ENCODE measurements around the gene DCBLD2.

Gene DCBLD2

GRCh38 chr3:98796334-98796733, 105.2 kb downstream of the DCBLD2 start:
- no peak overlapping the region for H3K27ac ChIP-seq (ENCODE audit: low read length)
- no CpG with 5 or more reads among the region's 5 CpGs for WGBS (ENCODE audit: insufficient coverage, insufficient read length)
- no peaks in the 10 kb centered on the region for H3K27me3 ChIP-seq (ENCODE audit: control insufficient read depth, insufficient read depth, low read length)
- no peak overlapping the region for H3K4me3 ChIP-seq (ENCODE audit: low read length)
- no peak for DNase-seq (ENCODE audit: low read depth, low spot score)
- H3K9me3 ChIP-seq (ENCODE audit: control insufficient read depth, insufficient read depth, low read length), result no peaks in the 10 kb centered on the region
- H3K4me1 ChIP-seq (ENCODE audit: control insufficient read depth, insufficient read depth, low read length), result no peaks in the 10 kb centered on the region
- H3K36me3 ChIP-seq (ENCODE audit: control insufficient read depth, insufficient read depth, low read length), result no peaks in the 10 kb centered on the region; the same call in 1 of the 2 replicates

DNA sequence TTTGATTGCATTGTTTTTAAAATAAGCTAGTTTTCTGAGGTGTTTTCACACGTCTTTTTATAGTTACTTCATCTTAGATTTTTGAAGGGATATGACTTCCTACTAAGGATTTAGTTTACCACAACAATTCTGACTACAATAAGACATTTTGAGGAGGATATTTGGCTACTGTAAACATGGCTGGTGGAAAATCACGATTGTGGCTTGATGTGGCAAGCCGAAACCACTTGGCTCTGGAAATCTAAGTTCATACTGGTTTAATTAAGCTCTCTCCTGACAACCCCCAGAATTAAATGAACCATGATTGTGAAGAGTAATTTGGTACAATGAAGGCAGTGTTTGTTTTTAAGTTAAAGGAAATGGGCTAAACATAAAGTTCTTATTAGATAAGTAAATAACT, 107.5 kb downstream of the DCBLD2 start:
- no peaks in the 10 kb centered on the region for H3K36me3 ChIP-seq (ENCODE audit: control insufficient read depth, insufficient read depth, low read length)
- H3K4me1 ChIP-seq (ENCODE audit: control insufficient read depth, insufficient read depth, low read length), result no peaks in the 10 kb centered on the region
- no CpG with 5 or more reads among the region's 3 CpGs for WGBS (ENCODE audit: insufficient coverage, insufficient read length)
- H3K27me3 ChIP-seq (ENCODE audit: control insufficient read depth, insufficient read depth, low read length), result no peaks in the 10 kb centered on the region
- no peaks in the 10 kb centered on the region for H3K9me3 ChIP-seq (ENCODE audit: control insufficient read depth, insufficient read depth, low read length)
- H3K27ac ChIP-seq (ENCODE audit: low read length), result no peak overlapping the region
- no peak for DNase-seq (ENCODE audit: low read depth, low spot score)
- no peak overlapping the region for H3K4me3 ChIP-seq (ENCODE audit: low read length)

- H3K9me3 ChIP-seq (ENCODE audit: control insufficient read depth, insufficient read depth, low read length), result no peaks in the 10 kb centered on the region
- no CpG with 5 or more reads among the region's 7 CpGs for WGBS (ENCODE audit: insufficient coverage, insufficient read length)
- DNase-seq (ENCODE audit: low read depth, low spot score), result no peak
- no peak overlapping the region for H3K27ac ChIP-seq (ENCODE audit: low read length)
- H3K4me1 ChIP-seq (ENCODE audit: control insufficient read depth, insufficient read depth, low read length), result no peaks in the 10 kb centered on the region
- H3K27me3 ChIP-seq (ENCODE audit: control insufficient read depth, insufficient read depth, low read length), result no peaks in the 10 kb centered on the region
- no peak overlapping the region for H3K4me3 ChIP-seq (ENCODE audit: low read length)
- no peaks in the 10 kb centered on the region for H3K36me3 ChIP-seq (ENCODE audit: control insufficient read depth, insufficient read depth, low read length)
These were observed 109.9 kb downstream of the DCBLD2 start for GRCh38 chr3:98791341-98792325.

GRCh38 chr3:98788651-98789050, 112.8 kb downstream of the DCBLD2 start:
- no peak overlapping the region for H3K27ac ChIP-seq (ENCODE audit: low read length)
- WGBS (ENCODE audit: insufficient coverage, insufficient read length), result no CpG with 5 or more reads among the region's 2 CpGs
- H3K4me1 ChIP-seq (ENCODE audit: control insufficient read depth, insufficient read depth, low read length), result no peaks in the 10 kb centered on the region
- no peaks in the 10 kb centered on the region for H3K9me3 ChIP-seq (ENCODE audit: control insufficient read depth, insufficient read depth, low read length)
- no peak overlapping the region for H3K4me3 ChIP-seq (ENCODE audit: low read length)
- H3K27me3 ChIP-seq (ENCODE audit: control insufficient read depth, insufficient read depth, low read length), result no peaks in the 10 kb centered on the region
- DNase-seq (ENCODE audit: low read depth, low spot score), result no peak
- H3K36me3 ChIP-seq (ENCODE audit: control insufficient read depth, insufficient read depth, low read length), result no peaks in the 10 kb centered on the region

GRCh38 chr3:98787181-98787580, 114.3 kb downstream of the DCBLD2 start:
- Histone ChIP-seq H3K4me3 (ENCODE audit: low read length) (no peak overlapping the region), H3K9me3 (ENCODE audit: control insufficient read depth, insufficient read depth, low read length) (no peaks in the 10 kb centered on the region), H3K27ac (ENCODE audit: low read length) (no peak overlapping the region), H3K36me3 (ENCODE audit: control insufficient read depth, insufficient read depth, low read length) (no peaks in the 10 kb centered on the region), H3K4me1 (ENCODE audit: control insufficient read depth, insufficient read depth, low read length) (no peaks in the 10 kb centered on the region), H3K27me3 (ENCODE audit: control insufficient read depth, insufficient read depth, low read length) (no peaks in the 10 kb centered on the region)
- WGBS (ENCODE audit: insufficient coverage, insufficient read length), result no CpG with 5 or more reads among the region's 2 CpGs
- DNase-seq (ENCODE audit: low read depth, low spot score), result no peak

- Histone ChIP-seq H3K4me3 (ENCODE audit: low read length) (no peak overlapping the region), H3K9me3 (ENCODE audit: control insufficient read depth, insufficient read depth, low read length) (no peaks in the 10 kb centered on the region), H3K27ac (ENCODE audit: low read length) (no peak overlapping the region), H3K27me3 (ENCODE audit: control insufficient read depth, insufficient read depth, low read length) (no peaks in the 10 kb centered on the region), H3K36me3 (ENCODE audit: control insufficient read depth, insufficient read depth, low read length) (no peaks in the 10 kb centered on the region), H3K4me1 (ENCODE audit: control insufficient read depth, insufficient read depth, low read length) (no peaks in the 10 kb centered on the region)
- no peak for DNase-seq (ENCODE audit: low read depth, low spot score)
- WGBS (ENCODE audit: insufficient coverage, insufficient read length), result no CpG with 5 or more reads among the region's 4 CpGs
These were observed 115.0 kb downstream of the DCBLD2 start for GRCh38 chr3:98786364-98787006.

- H3K4me1 ChIP-seq (ENCODE audit: control insufficient read depth, insufficient read depth, low read length), result no peaks in the 10 kb centered on the region
- no peak overlapping the region for H3K27ac ChIP-seq (ENCODE audit: low read length)
These were observed 116.6 kb downstream of the DCBLD2 start for GRCh38 chr3:98784666-98785600.

GRCh38 chr3:98784042-98784441, 117.5 kb downstream of the DCBLD2 start:
- no CpG with 5 or more reads among the region's 5 CpGs for WGBS (ENCODE audit: insufficient coverage, insufficient read length)
- Histone ChIP-seq H3K27ac (ENCODE audit: low read length) (no peak overlapping the region), H3K4me3 (ENCODE audit: low read length) (no peak overlapping the region), H3K9me3 (ENCODE audit: control insufficient read depth, insufficient read depth, low read length) (no peaks in the 10 kb centered on the region), H3K36me3 (ENCODE audit: control insufficient read depth, insufficient read depth, low read length) (no peaks in the 10 kb centered on the region), H3K4me1 (ENCODE audit: control insufficient read depth, insufficient read depth, low read length) (no peaks in the 10 kb centered on the region), H3K27me3 (ENCODE audit: control insufficient read depth, insufficient read depth, low read length) (no peaks in the 10 kb centered on the region)
- DNase-seq (ENCODE audit: low read depth, low spot score), result no peak

More at GRCh38 chr3:98784666-98785600, 116.6 kb downstream of the DCBLD2 start:
- no peak overlapping the region for H3K4me3 ChIP-seq (ENCODE audit: low read length)
- no CpG with 5 or more reads among the region's 3 CpGs for WGBS (ENCODE audit: insufficient coverage, insufficient read length)
- no peak for DNase-seq (ENCODE audit: low read depth, low spot score)
- no peaks in the 10 kb centered on the region for H3K9me3 ChIP-seq (ENCODE audit: control insufficient read depth, insufficient read depth, low read length)
- H3K36me3 ChIP-seq (ENCODE audit: control insufficient read depth, insufficient read depth, low read length), result no peaks in the 10 kb centered on the region
- no peaks in the 10 kb centered on the region for H3K27me3 ChIP-seq (ENCODE audit: control insufficient read depth, insufficient read depth, low read length)

DNA sequence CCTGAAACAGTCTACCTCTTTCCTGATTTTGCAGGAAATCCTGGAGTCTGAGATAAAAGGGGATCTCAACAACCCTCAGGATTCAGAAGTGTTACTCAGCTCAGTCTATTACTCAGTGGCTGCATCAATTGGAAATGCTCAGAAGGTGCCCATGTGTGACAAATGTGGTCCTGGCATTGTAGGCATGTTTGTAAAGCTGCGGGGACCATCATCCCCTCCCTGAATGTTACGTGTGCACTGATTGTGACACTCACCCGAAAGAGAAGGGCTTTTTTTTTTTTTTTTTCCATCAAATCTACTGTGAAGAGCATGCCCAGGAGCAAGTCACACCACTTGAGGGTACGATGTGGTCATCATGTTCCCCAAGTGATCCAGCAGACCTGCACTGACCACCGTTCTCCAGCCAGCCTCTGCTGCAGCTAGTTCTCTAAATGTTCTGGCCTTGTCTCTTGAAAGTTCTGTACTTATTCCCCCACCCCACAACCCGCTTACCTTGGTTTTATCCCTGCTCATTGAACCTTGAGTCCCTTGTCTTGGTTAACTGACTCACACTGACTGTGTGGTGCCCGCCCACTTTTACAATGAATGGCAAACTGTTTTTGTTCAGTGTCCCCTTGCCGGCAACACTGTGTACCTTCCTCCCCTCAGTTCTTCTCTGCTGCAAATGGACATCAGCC, 118.5 kb downstream of the DCBLD2 start:
- Histone ChIP-seq H3K36me3 (ENCODE audit: control insufficient read depth, insufficient read depth, low read length) (no peaks in the 10 kb centered on the region), H3K4me1 (ENCODE audit: control insufficient read depth, insufficient read depth, low read length) (no peaks in the 10 kb centered on the region), H3K27ac (ENCODE audit: low read length) (no peak overlapping the region), H3K9me3 (ENCODE audit: control insufficient read depth, insufficient read depth, low read length) (no peaks in the 10 kb centered on the region), H3K4me3 (ENCODE audit: low read length) (no peak overlapping the region), H3K27me3 (ENCODE audit: control insufficient read depth, insufficient read depth, low read length) (no peaks in the 10 kb centered on the region)
- WGBS (ENCODE audit: insufficient coverage, insufficient read length), result no CpG with 5 or more reads among the region's 8 CpGs
- DNase-seq (ENCODE audit: low read depth, low spot score), result no peak
